Activated CD4-positive, alpha-beta T cell treated with anti-CD3 and anti-CD28 coated beads, Interleukin-2, amount 50 U/mL, for 4 hours (primary cell): ENCODE results near the gene PARVB.

Experiments used
- DNase-seq, 2 experiments: peaks; one replicate each; pipeline ENCODE4 v3.0.0-alpha.2; 2020

The PARVB gene

GRCh38 chr22:44187652-44188230, 163.6 kb downstream of the PARVB start:
- DNase-seq: no peak

- no peak for DNase-seq
These were observed 164.2 kb downstream of the PARVB start for GRCh38 chr22:44188316-44188715.

GRCh38 chr22:44188986-44189630, 165.0 kb downstream of the PARVB start:
- DNase-seq: no peak

- no peak for DNase-seq
These were observed 166.4 kb downstream of the PARVB start for GRCh38 chr22:44190381-44190976.

GRCh38 chr22:44191036-44191454, 166.9 kb downstream of the PARVB start:
- peak; percentile 14 to 29 for DNase-seq

- no peak for DNase-seq
These were observed 168.2 kb downstream of the PARVB start for GRCh38 chr22:44192098-44192815.

- DNase-seq: no peak
These were observed 168.9 kb downstream of the PARVB start for GRCh38 chr22:44192816-44193534.

GRCh38 chr22:44193535-44193891, 169.4 kb downstream of the PARVB start:
- DNase-seq: no peak

- no peak for DNase-seq
These were observed 170.5 kb downstream of the PARVB start for GRCh38 chr22:44194569-44194968.

- no peak for DNase-seq
These were observed 171.2 kb downstream of the PARVB start for GRCh38 chr22:44195189-44195871.

- no peak for DNase-seq
These were observed 172.1 kb downstream of the PARVB start for GRCh38 chr22:44196241-44196640.

GRCh38 chr22:44196731-44197131, 172.6 kb downstream of the PARVB start:
- DNase-seq: no peak

- no peak for DNase-seq
These were observed 173.2 kb downstream of the PARVB start for GRCh38 chr22:44197271-44197670.

GRCh38 chr22:44199164-44199563, 175.1 kb downstream of the PARVB start:
- DNase-seq: no peak

- no peak for DNase-seq
These were observed 175.8 kb downstream of the PARVB start for GRCh38 chr22:44199866-44200265.

GRCh38 chr22:44200451-44200850, 176.3 kb downstream of the PARVB start:
- no peak for DNase-seq

- DNase-seq: no peak
These were observed 176.9 kb downstream of the PARVB start for GRCh38 chr22:44200855-44201550.

GRCh38 chr22:44201665-44202064, 177.6 kb downstream of the PARVB start:
- no peak for DNase-seq

GRCh38 chr22:44202261-44202789, 178.2 kb downstream of the PARVB start:
- no peak for DNase-seq

- DNase-seq: no peak
These were observed 179.1 kb downstream of the PARVB start for GRCh38 chr22:44203203-44203602.

GRCh38 chr22:44204739-44205515, 180.8 kb downstream of the PARVB start:
- no peak for DNase-seq
